K562 (cell line): ENCODE results near the gene GLRA1. TPM values are rescaled to one million over a fixed set of nuclear protein-coding genes. Genes with fewer than 3 reads are reported as not detected.

Experiments used
- ATAC-seq: fragments of 200-7000 bp; cut with Tn5 transposase; 3 replicates; pipeline ENCODE4 v1.9.1; 2020; ENCODE audit warnings: moderate library complexity
- BruUV-seq: library from RNA; stranded (reverse); fragments of 400-500 nt; replicated peaks from 2 replicates; lab custom pipeline; 2021; lab: Mats Ljungman, UMichigan
- CTCF ChIA-PET: fragments of 300-600 bp; formaldehyde crosslinking; extraction: SDS; loops from one replicate; lab custom pipeline; 2021; ENCODE audit warnings: low intra/inter-chr PET ratio; lab: Yijun Ruan, JAX
- POLR2A ChIA-PET: fragments of 300-600, 350-650 bp; sonication (Branson Sonifier 250); formaldehyde crosslinking; extraction: SDS; loops from one replicate; lab custom pipeline; 2021; ENCODE audit warnings: antibody characterized with exemption, inconsistent platforms; lab: Yijun Ruan, JAX
- DNase-seq, 4 experiments: peaks; one replicate each; pipeline versions ENCODE4 v3.0.0 to v3.0.0-alpha.2; 2011 to 2018; ENCODE audit warnings: low spot score in 3 of 4, mixed read lengths in 3 of 4; ENCODE audit errors: extremely low read depth in 1 of 4
- FAIRE-seq: peaks from 2 replicates; lab custom pipeline; 2011; peaks lifted over from hg19 to GRCh38; lab: Jason Lieb, UNC
- H2AFZ ChIP-seq: 2 replicates; pipeline ENCODE4 v1.6.0; 2011; ENCODE audit warnings: low read depth, low read length, control low read depth, inconsistent platforms
- H3K27ac ChIP-seq: fragments of 200-600 bp; 3 replicates; pipeline ENCODE4 v1.8.0; 2011; ENCODE audit warnings: low read depth, mild to moderate bottlenecking, control low read depth, inconsistent platforms, low read length, moderate library complexity, mixed read lengths; ENCODE audit errors: extremely low read depth
- H3K27me3 ChIP-seq, 2 experiments: fragments of 300-600 bp in 1 of 2; 2 replicates in 1 of 2; 3 replicates in 1 of 2; pipeline versions ENCODE4 v1.6.0 to v1.8.0; 2011; ENCODE audit warnings: inconsistent platforms in 2 of 2, low read length in 2 of 2, mild to moderate bottlenecking in 1 of 2, mixed read lengths in 1 of 2, moderate library complexity in 1 of 2; ENCODE audit not compliant: control insufficient read depth in 2 of 2, insufficient read depth in 2 of 2
- H3K36me3 ChIP-seq: fragments of 300-600 bp; 3 replicates; pipeline ENCODE4 v1.8.0; 2011; ENCODE audit warnings: mild to moderate bottlenecking, low read length, inconsistent platforms; ENCODE audit not compliant: control insufficient read depth, insufficient read depth
- H3K4me1 ChIP-seq, 2 experiments: fragments of 200-600 bp in 1 of 2; replicated peaks in 1 of 2; 2 replicates in 1 of 2; 3 replicates in 1 of 2; pipeline versions ENCODE4 v1.5.1 to v1.8.0; 2011; ENCODE audit warnings: inconsistent platforms in 2 of 2, low read length in 2 of 2, mild to moderate bottlenecking in 1 of 2, mixed read lengths in 1 of 2, moderate library complexity in 1 of 2; ENCODE audit not compliant: control insufficient read depth in 2 of 2, insufficient read depth in 2 of 2
- H3K4me2 ChIP-seq: 2 replicates; pipeline ENCODE4 v1.6.1; 2011; ENCODE audit warnings: low read length, control low read depth, inconsistent platforms, mixed read lengths; ENCODE audit not compliant: insufficient read depth
- H3K4me3 ChIP-seq: fragments of 200-600 bp; sonication (generic), shearing (Covaris generic); 2 replicates; pipeline ENCODE4 v1.5.1; 2016; ENCODE audit warnings: control low read depth, inconsistent platforms
- H3K79me2 ChIP-seq: fragments of 200-600 bp; 3 replicates; pipeline ENCODE4 v1.8.0; 2011; ENCODE audit warnings: low read length, inconsistent platforms; ENCODE audit not compliant: control insufficient read depth, insufficient read depth
- H3K9ac ChIP-seq, 2 experiments: 2 replicates each; pipeline versions ENCODE4 v1.6.0 to v1.6.1; 2011; ENCODE audit warnings: low read depth in 2 of 2, low read length in 2 of 2, control low read depth in 1 of 2, inconsistent platforms in 1 of 2, mild to moderate bottlenecking in 1 of 2, mixed read lengths in 1 of 2; ENCODE audit not compliant: insufficient read depth in 1 of 2
- H3K9me1 ChIP-seq: one replicate; pipeline ENCODE4 v1.6.0; 2011; ENCODE audit warnings: inconsistent platforms, mild to moderate bottlenecking, low read length, moderate library complexity; ENCODE audit not compliant: control insufficient read depth, insufficient read depth
- H3K9me3 ChIP-seq: replicated peaks from 2 replicates; pipeline ENCODE4 v1.5.1; 2011; ENCODE audit warnings: low read depth, low read length, inconsistent platforms; ENCODE audit not compliant: control insufficient read depth, insufficient read depth
- H4K20me1 ChIP-seq: replicated peaks from 2 replicates; pipeline ENCODE4 v1.6.1; 2011; ENCODE audit warnings: low read length, inconsistent platforms, mixed read lengths; ENCODE audit not compliant: control insufficient read depth, insufficient read depth
- ARID2 ChIP-seq: fragments of 450-650 bp; IDR thresholded peaks from 2 replicates; pipeline ENCODE4 v1.6.1; 2017; ENCODE audit warnings: antibody characterized with exemption, mild to moderate bottlenecking
- BRF1 ChIP-seq: IDR thresholded peaks from 3 replicates; pipeline ENCODE4 v1.6.1; 2011; ENCODE audit warnings: borderline replicate concordance, mild to moderate bottlenecking; ENCODE audit not compliant: insufficient read length; ENCODE audit errors: extremely low read depth
- CTCF ChIP-seq, 3 experiments: IDR thresholded peaks in 2 of 3; conservative IDR thresholded peaks in 1 of 3; 2 replicates each; pipeline ENCODE4 v1.5.1; 2011 to 2012; ENCODE audit warnings: low read length in 3 of 3, mild to moderate bottlenecking in 3 of 3, control low read depth in 2 of 3, improper control_type of control experiment in 1 of 3, inconsistent platforms in 1 of 3, low read depth in 1 of 3, mixed read lengths in 1 of 3, moderate library complexity in 1 of 3; ENCODE audit not compliant: insufficient read depth in 2 of 3
- ETV1 ChIP-seq: fragments of 450-650 bp; conservative IDR thresholded peaks from 2 replicates; pipeline ENCODE4 v1.6.1; 2016; ENCODE audit warnings: missing genetic modification characterization, control low read depth, low read depth, missing compliant biosample characterization
- HNRNPLL ChIP-seq: fragments of 200-400 bp; formaldehyde crosslinking; IDR thresholded peaks from 2 replicates; pipeline ENCODE4 v1.6.1; 2017; ENCODE audit warnings: low read length, low read depth, mild to moderate bottlenecking; ENCODE audit not compliant: poor library complexity, severe bottlenecking
- POLR2AphosphoS5 ChIP-seq: IDR thresholded peaks from 2 replicates; pipeline ENCODE4 v1.6.1; 2011; ENCODE audit warnings: mild to moderate bottlenecking, low read depth, low read length, moderate library complexity; ENCODE audit not compliant: control insufficient read depth, insufficient read depth
- SRSF9 ChIP-seq: fragments of 200-400 bp; formaldehyde crosslinking; IDR thresholded peaks from 2 replicates; pipeline ENCODE4 v1.6.1; 2017; ENCODE audit warnings: low read depth, low read length, borderline replicate concordance
- TSC22D4 ChIP-seq: fragments of 450-650 bp; IDR thresholded peaks from 2 replicates; pipeline ENCODE4 v1.6.1; 2016; ENCODE audit warnings: missing genetic modification characterization, missing biosample characterization, control low read depth
- WGBS: fragments of 100-300 bp; shearing (Covaris generic); methylation state at CpG from one replicate; pipeline ENCODE4 v1.1.6; 2016; ENCODE audit warnings: low coverage, mixed read lengths; ENCODE audit not compliant: insufficient coverage; ENCODE audit errors: missing lambda C conversion rate; 5-methylcytosine and 5-hydroxymethylcytosine counted together
- in situ Hi-C: fragments of 300-500 bp; cut with MboI; formaldehyde crosslinking; loops from 4 replicates; pipeline ENCODE4 v1.15.0; 2018; ENCODE audit warnings: inconsistent platforms, mixed read lengths
- intact Hi-C: fragments of 100-400 bp; cut with micrococcal nuclease; formaldehyde crosslinking; loops from 2 replicates; pipeline ENCODE4 v1.14.2; 2022
- polyA plus RNA-seq, 8 experiments: library from polyadenylated mRNA; depleted of rRNA in 4 of 8; stranded (reverse) in 5 of 8; unstranded in 3 of 8; fragments of >200 nt; fragmentation: Nextera tagmentation in 2 of 8; fragmentation: Illumina TruSeq in 1 of 8; extraction: Ambion mirVana in 2 of 8; extraction: Trizol in 1 of 8; gene quantifications; 2 replicates each; pipeline versions ENCODE4 v1.2.1 to v1.2.3, GENCODE V29; 2011 to 2014; ENCODE audit warnings: inconsistent platforms in 1 of 8, missing spikeins in 1 of 8
- total RNA-seq, 7 experiments: library from RNA; depleted of rRNA in 6 of 7; stranded (reverse); fragments of >200 nt in 6 of 7; fragmentation: Illumina TruSeq in 2 of 7; extraction: Trizol in 2 of 7; gene quantifications; 2 replicates each; pipeline versions ENCODE4 v1.2.1 to v1.2.3, GENCODE V29; 2011 to 2021; ENCODE audit warnings: low replicate concordance in 1 of 7
- TF ChIP-seq, protein P1 (sequence below): sonication (generic); formaldehyde crosslinking; IDR thresholded peaks from 2 replicates; pipeline ENCODE4 v1.8.1; 2023; ENCODE audit warnings: mild to moderate bottlenecking, missing genetic modification reagents, moderate library complexity

The GLRA1 gene
- total and polyA plus RNA-seq, 9 of the 15 experiments (the other 6 are each of a cell fraction or from before 2014, with no cell fraction given) = not detected

DNA sequence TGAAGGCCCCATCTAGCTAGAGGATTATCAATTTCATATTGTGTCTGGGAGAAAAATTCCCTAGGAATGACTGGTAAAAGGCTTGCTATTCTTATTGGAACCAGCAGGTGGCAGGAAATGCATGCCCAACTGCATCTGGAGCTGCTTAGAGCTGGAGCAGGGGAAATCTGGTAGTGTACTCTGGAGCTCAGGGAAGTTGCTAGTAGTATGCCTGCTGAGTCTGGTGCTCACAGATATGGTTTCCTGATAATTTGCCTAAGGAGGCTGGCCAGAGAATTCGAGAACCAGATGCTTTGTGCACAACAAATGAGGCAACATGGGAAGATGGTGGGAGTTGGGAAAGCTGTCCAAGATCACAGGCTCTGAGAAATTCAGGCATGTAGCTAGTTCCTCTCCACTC lies 99.2 kb downstream of the GLRA1 start (continued):
- TF ChIP-seq ARID2 (0 out of 2 replicates have a peak, but pooled peaks have one; percentile 31), POLR2AphosphoS5 (no peak), CTCF (IDR thresholded peaks at IDR 0.05 in 2 of 3, conservative IDR thresholded peaks at IDR 0.05 in 1 of 3; ENCODE audit: insufficient read depth in 2 of 3, low read depth in 1 of 3, low read length in 3 of 3) (peak; percentile 73 to 90 (median 79)), HNRNPLL (no peak), SRSF9 (no peak)

DNA sequence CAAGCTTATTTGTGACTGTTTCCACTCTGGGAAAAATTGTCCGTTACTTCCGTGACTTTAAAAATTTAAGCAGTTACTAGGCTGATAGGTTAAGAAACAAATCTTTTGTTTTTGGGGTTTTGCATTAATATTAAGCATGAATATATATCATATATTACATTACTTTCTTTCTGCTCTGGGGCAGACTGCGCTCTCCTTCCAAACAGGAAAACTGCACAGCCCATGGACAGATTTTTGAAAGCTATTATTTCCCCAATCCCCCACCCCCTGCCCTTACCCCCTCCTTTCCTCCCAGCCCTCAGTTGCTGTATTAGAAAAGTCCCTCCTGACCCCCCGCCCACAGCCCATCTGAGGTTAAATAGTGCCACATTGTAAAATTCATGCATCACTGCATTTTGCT lies 102.5 kb downstream of the GLRA1 start:
- CTCF ChIA-PET = no interaction called here
- intact Hi-C loops = loop anchor here (10.0 kb wide), 1 partner anchor 523 kb away; no protein-coding TSS in a partner anchor
- H3K9me3 ChIP-seq = no peaks in the 10 kb centered on the region

More for the DNA sequence above, 102.5 kb downstream of the GLRA1 start:
- no peak for ATAC-seq
- Histone ChIP-seq H3K9me1 (no peaks in the 10 kb centered on the region), H3K4me1 (no peaks in the 10 kb centered on the region), H3K9ac (no peak overlapping the region), H4K20me1 (no peaks in the 10 kb centered on the region), H3K4me3 (no peak overlapping the region), H3K27ac (no peak overlapping the region), H3K79me2 (no peaks in the 10 kb centered on the region), H3K4me2 (no peak overlapping the region), H2AFZ (no peak overlapping the region), H3K36me3 (peaks cover 41% of the 10 kb centered on the region), H3K27me3 (no peaks in the 10 kb centered on the region)
- WGBS = 95% methylated on average over 4 of the region's 4 CpGs
- POLR2A ChIA-PET = no interaction called here
- DNase-seq = no peak
- TF ChIP-seq TSC22D4 (tag) = no peak
- TF ChIP-seq, protein P1, sequence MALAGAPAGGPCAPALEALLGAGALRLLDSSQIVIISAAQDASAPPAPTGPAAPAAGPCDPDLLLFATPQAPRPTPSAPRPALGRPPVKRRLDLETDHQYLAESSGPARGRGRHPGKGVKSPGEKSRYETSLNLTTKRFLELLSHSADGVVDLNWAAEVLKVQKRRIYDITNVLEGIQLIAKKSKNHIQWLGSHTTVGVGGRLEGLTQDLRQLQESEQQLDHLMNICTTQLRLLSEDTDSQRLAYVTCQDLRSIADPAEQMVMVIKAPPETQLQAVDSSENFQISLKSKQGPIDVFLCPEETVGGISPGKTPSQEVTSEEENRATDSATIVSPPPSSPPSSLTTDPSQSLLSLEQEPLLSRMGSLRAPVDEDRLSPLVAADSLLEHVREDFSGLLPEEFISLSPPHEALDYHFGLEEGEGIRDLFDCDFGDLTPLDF (CRISPR knock-in tag) = no peak
- no peak for TF ChIP-seq ETV1 (tag)
- TF ChIP-seq BRF1 = no peak
- BruUV-seq = no TSS peak
- FAIRE-seq = no peak
- in situ Hi-C loops = no loop called here
